Measurements from ENCODE around the gene ATP8B4.

ATP8B4 gene

GRCh38 chr15:49888323-49888693 is 230.7 kb downstream of the ATP8B4 start:
- no peak overlapping the region for H3K9ac ChIP-seq (ENCODE audit: insufficient read length)
- no peak for DNase-seq (ENCODE audit: low read depth, low spot score)
- no peak overlapping the region for H3K4me3 ChIP-seq
- H3K9me3 ChIP-seq (ENCODE audit: low read depth, low read length), result no peaks in the 10 kb centered on the region
- H3K27ac ChIP-seq, result no peak overlapping the region
- H3K36me3 ChIP-seq (ENCODE audit: insufficient read depth, low read length), result no peaks in the 10 kb centered on the region
- TF ChIP-seq EZH2 (IDR thresholded peaks at IDR 0.05), result no peak
- no peak for TF ChIP-seq FOXP2 (optimal IDR thresholded peaks at IDR 0.05; ENCODE audit: control extremely low read depth, extremely low read length, insufficient read depth)
- TF ChIP-seq POLR2AphosphoS5 (IDR thresholded peaks at IDR 0.05; ENCODE audit: borderline replicate concordance, low read depth, low read length), result no peak

- DNase-seq (ENCODE audit: low read depth, low spot score), result no peak
- no peak overlapping the region for H3K9ac ChIP-seq (ENCODE audit: insufficient read length)
- H3K4me3 ChIP-seq, result no peak overlapping the region
- no peak overlapping the region for H3K27ac ChIP-seq
- H3K9me3 ChIP-seq (ENCODE audit: low read depth, low read length), result no peaks in the 10 kb centered on the region
- no peaks in the 10 kb centered on the region for H3K36me3 ChIP-seq (ENCODE audit: insufficient read depth, low read length)
- TF ChIP-seq EZH2 (IDR thresholded peaks at IDR 0.05) (no peak), FOXP2 (optimal IDR thresholded peaks at IDR 0.05; ENCODE audit: control extremely low read depth, extremely low read length, insufficient read depth) (no peak), POLR2AphosphoS5 (IDR thresholded peaks at IDR 0.05; ENCODE audit: borderline replicate concordance, low read depth, low read length) (no peak)
These were observed 231.2 kb downstream of the ATP8B4 start for GRCh38 chr15:49887659-49888322.

GRCh38 chr15:49883121-49883520 is 235.9 kb downstream of the ATP8B4 start:
- Histone ChIP-seq H3K9me3 (ENCODE audit: low read depth, low read length) (no peaks in the 10 kb centered on the region), H3K9ac (ENCODE audit: insufficient read length) (no peak overlapping the region), H3K4me3 (no peak overlapping the region), H3K27ac (no peak overlapping the region), H3K36me3 (ENCODE audit: insufficient read depth, low read length) (no peaks in the 10 kb centered on the region)
- DNase-seq (ENCODE audit: low read depth, low spot score), result no peak
- TF ChIP-seq POLR2AphosphoS5 (IDR thresholded peaks at IDR 0.05; ENCODE audit: borderline replicate concordance, low read depth, low read length), result no peak
- TF ChIP-seq FOXP2 (optimal IDR thresholded peaks at IDR 0.05; ENCODE audit: control extremely low read depth, extremely low read length, insufficient read depth), result no peak
- no peak for TF ChIP-seq EZH2 (IDR thresholded peaks at IDR 0.05)

GRCh38 chr15:49881866-49882265 is 237.2 kb downstream of the ATP8B4 start:
- no peak overlapping the region for H3K4me3 ChIP-seq
- no peak for DNase-seq (ENCODE audit: low read depth, low spot score)
- H3K36me3 ChIP-seq (ENCODE audit: insufficient read depth, low read length), result no peaks in the 10 kb centered on the region
- H3K9ac ChIP-seq (ENCODE audit: insufficient read length), result no peak overlapping the region
- no peaks in the 10 kb centered on the region for H3K9me3 ChIP-seq (ENCODE audit: low read depth, low read length)
- H3K27ac ChIP-seq, result no peak overlapping the region
- no peak for TF ChIP-seq POLR2AphosphoS5 (IDR thresholded peaks at IDR 0.05; ENCODE audit: borderline replicate concordance, low read depth, low read length)

GRCh38 chr15:49881433-49881832 is 237.6 kb downstream of the ATP8B4 start:
- H3K4me3 ChIP-seq, result no peak overlapping the region
- TF ChIP-seq EZH2 (IDR thresholded peaks at IDR 0.05) (no peak), FOXP2 (optimal IDR thresholded peaks at IDR 0.05; ENCODE audit: control extremely low read depth, extremely low read length, insufficient read depth) (no peak), POLR2AphosphoS5 (IDR thresholded peaks at IDR 0.05; ENCODE audit: borderline replicate concordance, low read depth, low read length) (no peak)
- H3K9me3 ChIP-seq (ENCODE audit: low read depth, low read length), result no peaks in the 10 kb centered on the region
- H3K36me3 ChIP-seq (ENCODE audit: insufficient read depth, low read length), result no peaks in the 10 kb centered on the region
- DNase-seq (ENCODE audit: low read depth, low spot score), result no peak
- H3K9ac ChIP-seq (ENCODE audit: insufficient read length), result no peak overlapping the region
- no peak overlapping the region for H3K27ac ChIP-seq

GRCh38 chr15:49877873-49878521 is 241.0 kb downstream of the ATP8B4 start:
- no peak for TF ChIP-seq POLR2AphosphoS5 (IDR thresholded peaks at IDR 0.05; ENCODE audit: borderline replicate concordance, low read depth, low read length)
- no peak for TF ChIP-seq EZH2 (IDR thresholded peaks at IDR 0.05)
- no peak for TF ChIP-seq FOXP2 (optimal IDR thresholded peaks at IDR 0.05; ENCODE audit: control extremely low read depth, extremely low read length, insufficient read depth)
- H3K27ac ChIP-seq, result no peak overlapping the region
- no peak for DNase-seq (ENCODE audit: low read depth, low spot score)
- H3K36me3 ChIP-seq (ENCODE audit: insufficient read depth, low read length), result no peaks in the 10 kb centered on the region
- H3K4me3 ChIP-seq, result no peak overlapping the region
- H3K9me3 ChIP-seq (ENCODE audit: low read depth, low read length), result no peaks in the 10 kb centered on the region
- H3K9ac ChIP-seq (ENCODE audit: insufficient read length), result no peak overlapping the region

- no peak overlapping the region for H3K27ac ChIP-seq
- no peaks in the 10 kb centered on the region for H3K36me3 ChIP-seq (ENCODE audit: insufficient read depth, low read length)
- no peaks in the 10 kb centered on the region for H3K9me3 ChIP-seq (ENCODE audit: low read depth, low read length)
- H3K4me3 ChIP-seq, result no peak overlapping the region
- TF ChIP-seq EZH2 (IDR thresholded peaks at IDR 0.05) (no peak), FOXP2 (optimal IDR thresholded peaks at IDR 0.05; ENCODE audit: control extremely low read depth, extremely low read length, insufficient read depth) (no peak), POLR2AphosphoS5 (IDR thresholded peaks at IDR 0.05; ENCODE audit: borderline replicate concordance, low read depth, low read length) (no peak)
- H3K9ac ChIP-seq (ENCODE audit: insufficient read length), result no peak overlapping the region
- DNase-seq (ENCODE audit: low read depth, low spot score), result no peak
These were observed 241.7 kb downstream of the ATP8B4 start for GRCh38 chr15:49877117-49877872.

GRCh38 chr15:49876401-49877038 is 242.5 kb downstream of the ATP8B4 start:
- Histone ChIP-seq H3K27ac (no peak overlapping the region), H3K9ac (ENCODE audit: insufficient read length) (no peak overlapping the region), H3K9me3 (ENCODE audit: low read depth, low read length) (no peaks in the 10 kb centered on the region), H3K4me3 (no peak overlapping the region), H3K36me3 (ENCODE audit: insufficient read depth, low read length) (no peaks in the 10 kb centered on the region)
- no peak for TF ChIP-seq EZH2 (IDR thresholded peaks at IDR 0.05)
- DNase-seq (ENCODE audit: low read depth, low spot score), result no peak
